Measurements from ENCODE around the gene GCK.

Gene GCK

GRCh38 chr7:44102846-44103565 is 86.2 kb downstream of the GCK start:
- no peak for DNase-seq

GRCh38 chr7:44101966-44102845 is 87.0 kb downstream of the GCK start:
- no peak for DNase-seq

GRCh38 chr7:44101303-44101965 is 87.8 kb downstream of the GCK start:
- DNase-seq: no peak

- no peak for DNase-seq
Observed at GRCh38 chr7:44100458-44101302, 88.6 kb downstream of the GCK start.

- DNase-seq: no peak
Observed at GRCh38 chr7:44099669-44100068, 89.6 kb downstream of the GCK start.

- no peak for DNase-seq
Observed at GRCh38 chr7:44098092-44099068, 90.9 kb downstream of the GCK start.

GRCh38 chr7:44097064-44097932 is 91.9 kb downstream of the GCK start:
- DNase-seq: no peak

- no peak for DNase-seq
Observed at GRCh38 chr7:44096326-44096881, 92.8 kb downstream of the GCK start.

GRCh38 chr7:44095781-44096180 is 93.5 kb downstream of the GCK start:
- no peak for DNase-seq

GRCh38 chr7:44094883-44095592 is 94.2 kb downstream of the GCK start:
- no peak for DNase-seq

- no peak for DNase-seq
Observed at GRCh38 chr7:44094365-44094764, 94.9 kb downstream of the GCK start.

All from NCI-H2081 treated with DMSO at 0.1 percent for 48 hours (cell line).